NOMO-1 treated with dmso at 0.1 percent for 144 hours (cell line): ENCODE data around the gene SNTG2.
"Not testable (repeated sequence)": the region's sequence is repeated elsewhere in the genome, so short reads cannot be mapped to it uniquely, and the experiment has no call there.

Experiments used
- DNase-seq: peaks from one replicate; lab custom pipeline; 2025; ENCODE audit not compliant: unreplicated experiment; lab: John Stamatoyannopoulos, UW

SNTG2 gene

DNA sequence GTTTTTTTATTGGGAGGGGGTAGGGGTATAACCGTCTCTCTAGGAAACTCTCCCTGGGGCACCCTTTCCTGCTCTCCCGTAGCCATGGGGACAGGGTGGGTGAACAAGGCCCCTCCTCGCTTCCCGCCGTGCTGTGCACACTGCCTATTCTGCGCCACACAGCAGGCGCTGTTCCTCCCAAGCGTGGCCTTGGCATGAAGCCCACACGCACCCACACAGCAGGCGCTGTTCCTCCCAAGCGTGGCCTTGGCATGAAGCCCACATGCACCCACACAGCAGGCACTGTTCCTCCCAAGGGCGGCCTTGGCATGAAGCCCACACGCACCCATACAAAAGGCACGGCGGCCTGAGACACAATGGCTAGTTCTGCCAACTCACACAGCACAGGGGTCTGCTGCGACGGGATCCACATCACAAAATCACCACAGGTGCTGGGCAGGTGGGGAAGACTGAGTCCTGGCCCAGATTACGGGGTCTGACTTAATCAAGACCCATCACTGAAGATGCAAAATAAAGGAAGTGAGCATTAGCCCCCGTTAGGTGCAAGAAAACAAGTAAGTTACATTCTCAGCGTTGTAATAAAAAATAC is 416.0 kb downstream of the SNTG2 start:
- no peak for DNase-seq

DNA sequence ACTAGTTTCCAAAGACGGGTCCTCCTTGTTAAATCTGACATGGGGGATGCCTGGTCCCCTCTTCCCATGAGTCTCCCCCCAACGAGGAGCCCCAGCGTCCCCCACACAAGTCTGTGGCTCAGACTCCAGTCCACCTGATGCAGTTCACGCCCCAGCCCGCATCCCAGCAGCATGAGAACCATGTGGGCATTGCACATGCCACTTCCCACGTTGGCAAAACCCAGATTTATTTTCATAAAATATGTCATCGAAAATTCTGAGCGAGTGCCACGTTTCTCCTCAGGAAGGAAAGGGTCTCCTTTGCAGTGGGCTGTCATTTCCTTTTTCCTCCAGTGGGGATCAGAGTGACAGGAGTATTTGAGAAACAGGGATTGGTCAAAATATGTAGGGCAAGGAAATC is 417.0 kb downstream of the SNTG2 start:
- DNase-seq, result no peak

DNA sequence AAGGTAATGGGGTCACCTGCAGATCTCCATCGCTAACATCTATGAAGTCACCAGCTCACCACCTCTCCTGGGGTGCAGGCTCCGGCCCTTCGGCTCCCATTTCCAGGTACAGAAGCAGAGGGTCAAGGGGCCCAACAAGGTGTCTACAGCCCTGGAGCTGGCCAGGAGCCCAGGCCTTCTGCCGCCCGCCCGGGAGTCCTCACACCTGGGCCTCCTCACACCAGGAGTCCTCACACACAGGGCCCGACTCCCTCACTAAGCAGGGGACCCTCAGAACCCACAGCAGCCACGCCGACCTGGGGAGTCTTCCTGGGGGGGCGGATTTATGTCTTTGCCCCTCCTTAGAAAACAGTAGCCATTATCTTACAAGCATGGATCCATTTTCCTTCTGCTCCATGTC is 419.3 kb downstream of the SNTG2 start:
- DNase-seq, result no peak

DNA sequence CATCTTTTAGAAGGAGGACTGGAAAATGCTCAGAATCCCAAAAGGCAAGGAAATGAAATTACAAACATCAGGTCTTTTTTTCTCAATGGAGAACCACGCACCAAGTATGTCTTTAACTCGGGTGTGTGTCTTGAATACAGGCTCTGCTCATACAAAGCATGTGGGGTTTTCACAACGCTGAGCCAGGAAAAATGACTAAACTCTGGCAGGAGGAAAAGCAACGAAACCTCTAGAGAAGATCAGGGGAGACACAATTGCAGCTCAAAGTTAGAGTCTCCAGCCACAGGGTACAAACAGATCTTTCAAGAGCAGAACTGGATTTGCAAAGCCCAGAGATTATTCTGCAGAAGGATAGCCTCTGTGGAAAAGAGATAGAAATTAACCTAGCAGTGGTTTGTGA is 419.8 kb downstream of the SNTG2 start:
- no peak for DNase-seq

DNA sequence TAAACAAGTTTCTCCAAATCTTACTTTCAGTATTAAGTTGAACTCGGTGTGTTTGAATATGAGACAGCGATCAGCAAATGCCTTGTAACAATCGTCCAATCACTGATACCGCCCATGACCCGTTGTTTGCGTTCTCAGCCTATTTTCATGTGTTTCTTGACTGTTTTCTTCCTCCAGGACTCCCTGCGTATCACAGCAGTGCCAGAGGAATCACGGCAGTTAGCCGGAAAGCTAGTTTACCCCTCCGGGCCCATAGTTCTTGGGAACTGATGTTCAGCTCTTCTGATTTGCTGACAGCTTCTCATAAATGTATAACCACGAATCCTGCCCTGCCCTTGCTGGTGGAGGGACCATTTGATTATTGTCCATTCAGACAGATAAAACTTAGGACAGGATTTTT is 420.4 kb downstream of the SNTG2 start:
- no peak for DNase-seq

DNA sequence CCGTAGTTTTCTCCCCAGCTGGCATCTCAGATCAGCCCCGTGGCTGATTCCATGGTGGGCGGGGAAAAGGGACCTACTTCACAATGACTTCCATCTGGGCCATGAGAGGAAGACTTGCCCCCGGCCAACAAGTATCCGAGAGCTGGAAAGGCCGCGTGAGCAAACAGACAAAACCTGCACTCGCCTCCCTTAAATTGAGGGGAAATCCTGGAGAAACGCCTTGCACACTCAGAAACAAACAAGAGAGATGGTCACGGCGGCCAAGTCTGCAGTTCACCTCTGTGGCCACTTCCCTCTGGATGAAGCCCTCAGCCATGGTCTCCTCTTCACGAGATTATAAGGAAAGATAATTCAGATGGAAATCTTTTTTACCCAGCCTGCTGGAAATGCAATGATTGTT is 423.2 kb downstream of the SNTG2 start:
- no peak for DNase-seq

DNA sequence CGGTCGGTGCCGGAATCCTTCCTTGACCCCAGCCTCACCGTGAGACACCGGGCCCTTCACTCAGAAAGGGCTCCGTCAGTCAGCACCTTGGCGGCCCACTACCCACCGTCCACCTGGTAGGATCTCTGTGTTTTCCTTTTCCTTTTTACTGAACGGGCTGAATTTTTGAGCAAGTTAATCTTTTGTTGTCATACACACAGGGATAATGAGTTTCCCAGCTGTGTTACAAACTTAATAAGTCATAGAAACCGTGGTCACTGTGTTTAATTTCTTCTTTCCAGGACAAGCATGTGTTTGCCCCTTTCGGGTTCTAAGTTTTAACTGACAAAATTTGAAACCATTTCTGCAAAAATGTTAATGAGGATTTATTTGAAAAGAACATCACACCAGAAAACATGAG is 423.6 kb downstream of the SNTG2 start:
- no peak for DNase-seq

DNA sequence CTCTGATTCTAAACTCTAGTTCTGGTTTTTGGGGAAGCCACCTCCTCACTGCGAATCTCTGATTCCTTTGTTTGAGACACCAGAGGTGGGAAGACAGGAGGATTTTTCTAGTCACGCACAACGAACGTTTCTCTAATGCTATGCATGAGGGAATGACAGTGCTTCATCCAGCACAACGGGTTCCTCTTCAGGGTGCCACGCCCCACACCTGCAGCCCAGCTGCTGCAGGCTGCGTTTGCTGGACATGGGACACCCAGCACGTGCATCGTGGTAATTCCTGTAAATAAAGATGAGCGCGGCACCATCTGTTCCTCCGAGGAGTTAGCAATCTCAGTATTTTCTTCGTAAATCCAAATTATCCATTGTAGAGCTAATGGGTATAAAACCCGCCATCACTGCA is 425.1 kb downstream of the SNTG2 start:
- no peak for DNase-seq

DNA sequence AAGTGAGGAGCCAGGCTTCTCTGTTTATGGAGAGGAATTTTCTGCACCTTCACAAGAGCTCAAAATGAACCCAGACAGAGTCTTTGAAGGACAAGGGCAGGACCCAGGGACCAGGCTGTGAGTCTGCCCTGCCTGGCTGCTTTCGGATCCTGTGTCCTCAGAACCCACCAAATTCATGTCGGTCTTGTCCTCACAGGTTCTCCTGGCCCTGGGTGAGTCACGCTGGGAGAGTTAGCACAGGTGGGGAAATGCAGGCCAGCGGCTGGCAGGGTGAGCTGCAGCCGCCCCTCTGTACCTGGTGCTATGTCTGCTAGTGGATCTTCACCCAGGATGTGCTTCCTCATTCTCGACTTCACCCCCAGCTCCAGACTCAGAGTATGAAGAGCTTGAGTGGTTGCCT is 426.8 kb downstream of the SNTG2 start:
- DNase-seq, result no peak

DNA sequence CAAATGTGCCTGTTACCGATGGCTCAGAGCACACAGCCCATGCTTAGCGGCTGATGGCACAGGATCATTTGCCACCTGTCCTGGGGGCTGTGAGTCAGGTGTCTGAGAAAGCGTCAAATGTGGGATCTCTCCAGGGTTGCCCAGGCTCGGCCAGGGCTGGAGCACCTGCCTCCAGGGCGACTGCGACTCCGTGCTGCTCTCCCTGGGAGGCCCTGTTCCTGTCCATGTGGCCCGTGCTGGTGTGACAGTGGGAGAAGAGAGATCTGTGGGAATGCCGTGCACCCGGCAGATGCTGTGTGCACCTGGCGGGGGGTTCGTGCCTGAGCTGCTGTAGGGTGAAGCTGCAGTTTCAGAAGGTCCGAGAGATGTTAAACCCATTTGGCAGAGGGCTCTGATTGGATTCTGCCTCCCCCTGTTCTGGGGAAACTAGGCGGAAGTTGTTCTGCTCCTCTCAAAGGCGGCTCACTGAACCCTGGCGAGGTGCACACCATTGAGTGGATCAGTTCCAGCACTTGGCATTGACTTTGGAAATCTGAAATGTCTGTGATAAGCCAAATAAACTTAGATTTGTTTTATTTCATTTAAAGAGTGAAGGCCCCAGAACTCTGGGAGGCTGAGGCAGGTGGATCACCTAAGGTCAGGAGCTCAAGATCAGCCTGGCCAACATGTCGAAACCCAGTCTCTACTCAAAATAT is 428.0 kb downstream of the SNTG2 start:
- no peak for DNase-seq

DNA sequence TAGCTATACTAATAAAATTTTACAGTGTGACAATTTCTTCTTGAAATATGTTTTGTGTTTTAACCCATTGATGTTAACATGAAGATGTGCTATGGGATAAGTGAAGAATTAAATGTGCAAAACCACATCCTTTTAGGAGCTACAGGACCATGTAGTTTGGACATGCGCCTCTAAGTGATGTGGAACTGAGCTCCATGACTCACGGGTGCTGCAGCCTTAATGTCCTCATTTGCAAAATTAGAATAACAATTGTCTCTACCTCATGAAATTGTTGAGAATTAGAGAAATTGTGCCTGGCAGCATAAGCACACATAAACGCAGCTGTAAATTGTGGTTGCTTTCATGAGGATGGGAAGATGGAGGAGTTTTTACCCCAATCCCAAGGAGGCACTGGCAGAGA is 431.0 kb downstream of the SNTG2 start:
- no peak for DNase-seq

DNA sequence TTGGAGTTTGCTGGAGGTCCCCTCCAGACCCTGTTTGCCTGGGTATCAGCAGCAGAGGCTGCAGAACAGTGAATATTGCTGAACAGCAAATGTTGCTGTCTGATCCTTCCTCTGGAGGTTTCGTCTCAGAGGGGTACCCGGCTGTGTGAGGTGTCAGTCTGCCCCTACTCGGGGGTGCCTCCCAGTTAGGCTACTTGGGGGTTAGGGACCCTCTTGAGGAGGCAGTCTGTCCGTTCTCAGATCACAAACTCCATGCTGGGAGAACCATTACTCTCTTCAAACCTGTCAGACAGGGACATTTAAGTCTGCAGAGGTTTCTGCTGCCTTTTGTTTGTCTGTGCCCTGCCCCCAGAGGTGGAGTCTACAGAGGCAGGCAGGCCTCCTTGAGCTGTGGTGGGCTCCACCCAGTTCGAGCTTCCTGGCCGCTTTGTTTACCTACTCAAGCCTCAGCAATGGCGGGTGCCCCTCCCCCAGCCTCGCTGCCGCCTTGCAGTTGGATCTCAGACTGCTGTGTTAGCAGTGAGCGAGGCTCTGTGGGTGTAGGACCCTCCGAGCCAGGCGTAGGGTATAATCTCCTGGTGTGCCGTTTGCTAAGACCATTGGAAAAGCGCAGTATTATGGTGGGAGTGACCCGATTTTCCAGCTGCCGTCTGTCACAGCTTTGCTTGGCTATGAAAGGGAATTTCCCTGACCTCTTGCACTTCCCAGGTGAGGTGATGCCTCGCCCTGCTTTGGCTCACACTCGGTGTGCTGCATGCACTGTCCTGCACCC is 437.5 kb downstream of the SNTG2 start:
- DNase-seq, result not testable (repeated sequence)

DNA sequence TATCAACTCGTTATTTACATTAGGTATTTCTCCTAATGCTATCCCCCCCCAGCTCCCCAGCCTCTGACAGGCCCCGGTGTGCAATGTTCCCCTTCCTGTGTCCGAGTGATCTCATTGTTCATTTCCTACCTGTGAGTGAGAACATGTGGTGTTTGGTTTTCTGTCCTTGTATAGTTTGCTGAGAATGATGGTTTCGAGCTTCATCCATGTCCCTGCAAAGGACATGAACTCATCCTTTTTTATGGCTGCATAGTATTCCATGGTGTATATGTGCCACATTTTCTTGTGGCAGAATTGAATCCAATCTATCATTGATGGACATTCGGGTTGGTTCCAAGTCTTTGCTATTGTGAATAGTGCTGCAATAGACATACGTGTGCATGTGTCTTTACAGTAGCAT is 439.5 kb downstream of the SNTG2 start:
- not testable (repeated sequence) for DNase-seq

DNA sequence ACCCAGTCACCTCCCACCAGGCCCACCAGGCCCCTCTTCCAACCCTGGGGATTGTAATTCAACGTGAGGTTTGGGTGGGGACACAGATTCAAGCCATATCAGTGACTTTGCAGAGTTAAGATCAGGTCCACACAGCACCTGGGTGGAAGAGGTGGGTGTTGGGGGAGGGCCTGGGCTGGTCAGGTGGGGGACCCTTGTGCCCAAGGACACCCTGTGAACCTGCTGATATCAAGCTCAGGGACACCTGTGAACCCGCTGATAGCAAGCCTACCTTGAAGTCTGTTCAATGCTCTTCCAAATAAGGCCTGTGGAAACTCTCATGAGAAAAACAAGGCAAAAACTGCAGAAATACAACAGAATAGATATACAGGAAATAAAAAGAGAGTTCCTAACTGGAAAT is 442.7 kb downstream of the SNTG2 start:
- no peak for DNase-seq

DNA sequence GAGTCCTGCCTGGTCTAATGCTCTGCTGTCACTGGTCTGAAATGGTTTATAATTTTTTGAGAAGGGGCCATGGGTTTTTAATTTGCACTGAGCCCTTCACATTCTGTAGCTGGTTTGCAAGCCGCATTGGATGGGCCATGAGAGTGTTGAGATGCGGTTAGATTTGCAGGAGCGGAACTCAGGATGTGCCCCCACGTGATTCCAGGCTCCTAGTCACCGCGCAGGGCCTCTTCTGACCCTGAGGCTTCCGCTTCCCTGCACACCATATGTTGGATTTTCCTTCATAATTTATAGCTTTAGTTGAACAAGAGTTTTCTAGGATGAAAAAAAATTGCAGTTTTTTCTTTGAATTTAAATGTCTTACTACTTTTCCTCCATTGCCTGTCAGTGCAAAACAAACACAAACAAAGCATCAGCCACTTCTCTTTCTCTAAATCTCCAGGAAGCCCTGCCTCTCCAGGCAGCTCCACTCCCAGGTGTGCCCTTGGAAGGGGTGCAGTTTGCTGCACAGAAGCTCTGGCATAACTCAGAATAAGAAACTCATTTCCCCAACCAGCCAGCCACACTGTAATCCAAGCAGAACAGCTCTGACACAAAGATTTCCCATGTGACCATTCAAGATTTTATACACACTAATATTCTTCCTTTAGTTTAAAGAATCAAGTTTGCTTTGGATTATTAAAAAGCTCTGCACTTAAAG is 444.2 kb downstream of the SNTG2 start:
- DNase-seq, result no peak

DNA sequence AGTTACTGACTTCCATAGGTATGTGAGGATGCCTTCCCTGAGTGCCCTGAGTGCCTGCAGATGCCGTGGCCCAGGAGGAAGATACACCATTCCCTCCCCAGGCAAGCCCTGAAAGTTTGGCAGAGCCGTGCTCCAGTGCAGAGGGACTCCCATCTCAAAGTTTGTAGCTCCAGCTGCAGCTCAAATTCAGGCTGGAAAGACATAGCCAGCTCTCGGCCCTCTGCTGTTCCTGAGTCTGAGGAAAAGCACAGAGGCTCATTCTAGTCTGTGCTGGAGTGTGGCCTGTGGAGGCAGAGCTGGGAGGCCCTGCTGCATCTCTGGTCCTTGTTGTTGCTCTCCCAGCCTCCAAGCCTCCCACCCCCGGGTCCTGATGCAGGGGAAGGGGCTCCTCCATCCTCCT is 446.7 kb downstream of the SNTG2 start:
- DNase-seq, result no peak

DNA sequence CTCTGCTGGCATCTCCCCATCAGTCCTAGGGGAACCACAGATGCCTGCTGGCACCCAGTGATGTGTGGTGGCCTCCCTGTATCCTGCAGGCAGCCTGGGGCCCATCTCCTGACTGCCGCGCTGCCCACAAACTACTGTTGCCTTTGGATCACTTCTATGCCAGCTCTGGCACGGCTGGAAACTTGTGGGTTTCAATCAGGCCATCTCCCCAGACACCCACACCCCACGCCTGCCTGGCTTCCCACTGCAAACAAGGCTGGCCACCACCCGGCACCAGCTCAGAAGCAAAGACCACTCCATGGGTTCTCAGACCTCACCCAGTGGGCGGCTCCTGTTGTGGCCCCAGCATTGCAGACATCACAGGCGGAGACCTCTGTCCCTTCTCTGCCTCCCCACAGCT is 447.5 kb downstream of the SNTG2 start:
- DNase-seq, result no peak

DNA sequence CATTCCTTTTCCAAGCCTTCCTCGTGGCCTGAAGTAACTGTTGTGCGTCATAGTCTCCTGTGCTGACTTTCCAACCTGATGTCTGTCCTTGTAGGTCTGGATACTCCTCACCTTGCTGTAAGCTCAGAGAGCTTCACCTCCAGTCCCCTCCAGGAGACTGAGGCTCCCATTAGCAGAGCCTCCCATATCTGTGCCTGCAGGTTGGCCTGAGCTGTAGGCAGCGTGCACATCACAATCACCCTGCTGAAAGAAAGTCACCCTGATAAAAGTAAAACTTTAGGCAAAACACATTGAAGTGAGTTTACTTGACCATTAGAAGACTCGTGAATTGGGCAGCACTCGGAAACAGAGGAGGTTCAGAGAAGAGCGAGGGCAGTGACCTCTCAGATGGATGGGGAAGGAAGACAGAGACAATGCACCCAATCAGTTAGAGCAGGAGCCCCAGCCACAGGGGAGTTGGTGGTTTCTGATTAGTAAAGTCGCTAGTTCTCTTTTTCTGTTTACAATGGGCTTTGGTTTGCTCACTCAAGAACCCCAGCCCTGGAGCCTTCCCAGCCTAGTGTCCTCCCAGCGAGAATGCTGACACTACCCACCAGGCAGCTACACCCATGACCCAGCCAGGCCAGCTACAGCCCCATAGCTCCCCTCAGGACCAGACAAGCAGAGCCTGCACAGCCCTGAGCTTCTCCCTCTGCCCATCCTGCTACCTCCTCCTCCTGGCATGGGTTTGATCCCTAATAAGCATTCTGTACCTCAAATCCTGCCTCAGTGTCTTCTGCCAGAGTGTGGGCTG is 450.5 kb downstream of the SNTG2 start:
- no peak for DNase-seq

DNA sequence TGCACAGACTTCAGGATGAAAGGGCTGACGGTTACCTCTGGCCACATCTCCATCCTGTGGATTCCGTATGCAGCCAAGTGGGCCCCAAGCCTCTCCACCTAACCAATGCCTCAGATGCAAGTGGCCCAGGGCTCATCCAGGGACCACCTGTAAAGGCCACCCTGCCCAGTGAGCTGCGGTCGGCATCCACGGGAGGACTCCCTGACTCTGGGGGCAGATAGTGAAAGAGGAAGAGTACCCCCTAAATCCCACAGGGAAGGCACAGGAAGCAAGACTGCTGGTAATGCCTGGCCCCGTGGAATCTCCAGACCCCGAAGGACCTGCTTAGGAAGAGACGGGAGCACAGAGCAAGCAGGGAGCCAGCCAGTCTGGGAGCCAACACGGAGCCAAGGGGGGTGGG is 451.4 kb downstream of the SNTG2 start:
- DNase-seq, result no peak

DNA sequence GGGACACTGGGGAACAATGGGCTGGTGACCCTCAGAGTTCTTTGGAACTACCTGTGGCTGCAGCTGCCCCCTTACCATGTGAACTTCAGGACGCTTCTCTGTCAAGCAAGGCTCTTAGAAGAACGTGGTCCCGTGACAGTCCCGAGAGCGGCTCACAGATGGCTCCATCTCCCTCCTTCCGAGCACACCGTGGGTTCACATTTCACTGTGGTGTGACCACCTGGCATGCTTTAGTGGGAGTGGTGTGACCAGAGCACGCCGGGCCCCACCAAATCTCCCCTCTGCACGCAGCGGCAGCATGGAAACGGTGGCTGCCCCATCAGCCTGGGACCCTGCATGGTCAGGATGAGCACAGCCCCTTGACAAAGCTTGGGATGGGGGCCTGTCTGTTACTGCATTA is 452.9 kb downstream of the SNTG2 start:
- no peak for DNase-seq

DNA sequence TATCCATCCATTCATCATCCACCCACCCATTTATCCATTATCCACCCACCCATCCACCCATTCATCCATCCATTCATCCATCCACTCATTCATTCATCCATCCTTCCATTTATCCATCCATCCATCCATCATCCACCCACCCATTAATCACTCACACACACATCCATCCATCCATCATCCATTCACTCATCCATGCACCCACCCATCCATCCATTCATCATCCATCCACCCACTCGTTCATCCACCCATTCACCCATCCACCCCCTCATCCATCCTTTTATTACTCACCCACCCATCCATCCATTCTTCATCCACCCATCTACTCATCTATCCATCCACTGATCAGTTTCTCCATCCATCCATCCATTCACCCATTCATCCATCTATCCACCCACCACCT is 454.5 kb downstream of the SNTG2 start:
- DNase-seq, result no peak
